GM13976 (cell line): ENCODE data around the gene R3HDM2.

Experiments
- DNase-seq: peaks from one replicate; pipeline ENCODE4 v3.0.0; 2012; ENCODE audit warnings: low spot score
- CTCF ChIP-seq: IDR thresholded peaks from 2 replicates; pipeline ENCODE4 v1.5.1; 2012; ENCODE audit warnings: borderline replicate concordance, mild to moderate bottlenecking; ENCODE audit not compliant: insufficient read depth; ENCODE audit errors: extremely low read depth, missing control alignments, control extremely low read depth
- in situ Hi-C: fragments of 300-500 bp; cut with MboI; formaldehyde crosslinking; loops from one replicate; pipeline ENCODE4 v1.12.0; 2022; ENCODE audit warnings: low sequenced_read_pairs, mixed read lengths, inconsistent platforms; ENCODE audit not compliant: unreplicated experiment

Gene R3HDM2

GRCh38 chr12:57234571-57235016 is 196.2 kb downstream of the R3HDM2 start:
- TF ChIP-seq CTCF, result no peak
- in situ Hi-C loops, result no loop called here
- no peak for DNase-seq

DNA sequence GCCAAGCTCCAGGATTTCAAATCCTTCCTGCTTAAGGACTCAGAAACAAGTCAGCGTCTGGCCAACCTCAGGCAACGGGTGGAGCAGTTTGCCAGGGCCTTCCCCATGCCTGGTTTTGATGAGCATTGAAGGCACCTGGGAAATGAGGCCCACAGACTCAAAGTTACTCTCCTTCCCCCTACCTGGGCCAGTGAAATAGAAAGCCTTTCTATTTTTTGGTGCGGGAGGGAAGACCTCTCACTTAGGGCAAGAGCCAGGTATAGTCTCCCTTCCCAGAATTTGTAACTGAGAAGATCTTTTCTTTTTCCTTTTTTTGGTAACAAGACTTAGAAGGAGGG is 196.6 kb downstream of the R3HDM2 start:
- no peak for TF ChIP-seq CTCF
- no peak for DNase-seq
- in situ Hi-C loops, result no loop called here

DNA sequence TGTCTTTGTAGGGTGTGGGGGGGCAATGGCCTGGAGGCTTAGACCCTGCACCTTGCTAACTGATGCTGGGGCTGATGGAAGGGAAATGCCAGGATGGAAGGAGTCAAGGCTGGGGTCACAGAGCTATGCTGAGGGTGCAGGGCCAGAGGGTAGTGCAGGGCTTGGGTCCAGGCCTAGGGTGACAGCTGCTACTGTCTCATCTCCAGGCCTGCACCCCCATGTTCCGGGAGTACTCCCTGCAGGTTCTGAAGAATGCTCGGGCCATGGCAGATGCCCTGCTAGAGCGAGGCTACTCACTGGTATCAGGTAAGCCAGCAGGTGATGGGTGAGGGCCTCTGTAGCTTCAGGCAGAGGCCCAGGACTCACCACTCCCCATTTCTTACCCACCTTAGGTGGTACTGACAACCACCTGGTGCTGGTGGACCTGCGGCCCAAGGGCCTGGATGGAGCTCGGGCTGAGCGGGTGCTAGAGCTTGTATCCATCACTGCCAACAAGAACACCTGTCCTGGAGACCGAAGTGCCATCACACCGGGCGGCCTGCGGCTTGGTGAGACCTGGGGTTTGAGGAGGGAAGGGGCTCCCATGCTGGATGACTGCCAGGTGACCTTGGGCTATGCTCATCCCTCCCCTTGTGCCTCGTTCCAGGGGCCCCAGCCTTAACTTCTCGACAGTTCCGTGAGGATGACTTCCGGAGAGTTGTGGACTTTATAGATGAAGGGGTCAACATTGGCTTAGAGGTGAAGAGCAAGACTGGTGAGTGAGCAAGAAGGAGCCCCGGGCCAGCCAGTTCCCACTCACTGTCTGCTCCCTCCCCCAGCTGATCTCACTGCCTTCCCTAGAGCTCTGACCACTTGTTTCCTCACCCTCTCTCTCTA is 197.2 kb downstream of the R3HDM2 start:
- no peak for DNase-seq
- in situ Hi-C loops, result no loop called here
- no peak for TF ChIP-seq CTCF

DNA sequence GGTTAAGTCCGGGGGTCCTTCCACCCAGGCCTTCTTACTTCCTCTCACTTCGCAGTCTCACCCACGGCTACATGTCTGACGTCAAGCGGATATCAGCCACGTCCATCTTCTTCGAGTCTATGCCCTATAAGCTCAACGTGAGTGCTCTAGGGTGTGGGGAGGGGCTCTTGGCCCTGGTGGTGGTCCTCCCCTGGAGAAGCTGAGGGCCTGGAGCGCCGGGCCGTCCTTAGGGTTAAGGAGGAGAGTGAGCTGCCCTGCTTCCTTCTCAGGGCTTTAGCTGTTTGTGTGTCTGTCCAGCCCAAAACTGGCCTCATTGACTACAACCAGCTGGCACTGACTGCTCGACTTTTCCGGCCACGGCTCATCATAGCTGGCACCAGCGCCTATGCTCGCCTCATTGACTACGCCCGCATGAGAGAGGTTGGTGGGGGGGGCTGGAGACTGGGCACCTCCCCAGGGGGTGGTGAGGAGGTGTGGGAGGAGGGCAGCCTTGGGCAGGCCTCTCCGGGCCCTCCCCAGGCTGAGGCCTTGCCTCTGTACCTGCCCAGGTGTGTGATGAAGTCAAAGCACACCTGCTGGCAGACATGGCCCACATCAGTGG is 198.6 kb downstream of the R3HDM2 start:
- TF ChIP-seq CTCF, result no peak
- in situ Hi-C loops, result no loop called here
- DNase-seq, result no peak

DNA sequence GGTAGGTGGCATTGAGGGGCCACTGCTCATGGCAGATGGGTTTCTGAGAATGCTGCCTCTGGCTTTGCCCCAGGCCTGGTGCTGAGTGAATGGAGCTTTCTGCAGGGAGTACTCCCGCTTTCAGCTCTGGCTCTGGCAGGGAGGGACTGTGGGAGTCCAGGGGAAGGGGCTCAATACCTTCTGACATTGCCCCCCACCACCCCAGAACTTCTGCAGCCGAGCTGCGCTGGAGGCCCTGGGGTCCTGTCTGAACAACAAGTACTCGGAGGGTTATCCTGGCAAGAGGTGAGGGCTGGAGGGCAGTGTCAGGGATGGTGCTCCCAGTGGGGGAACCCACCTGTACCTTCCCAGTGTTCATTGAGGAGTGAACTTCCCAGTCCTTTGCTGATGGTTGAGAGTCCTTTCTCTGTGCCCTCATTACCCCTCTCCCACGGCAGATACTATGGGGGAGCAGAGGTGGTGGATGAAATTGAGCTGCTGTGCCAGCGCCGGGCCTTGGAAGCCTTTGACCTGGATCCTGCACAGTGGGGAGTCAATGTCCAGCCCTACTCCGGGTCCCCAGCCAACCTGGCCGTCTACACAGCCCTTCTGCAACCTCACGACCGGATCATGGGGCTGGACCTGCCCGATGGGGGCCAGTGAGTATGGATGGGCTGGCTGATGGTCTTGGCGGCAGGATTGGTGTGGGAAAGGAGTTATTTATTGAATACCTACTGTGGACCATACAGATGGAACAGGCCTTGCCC is 199.4 kb downstream of the R3HDM2 start:
- TF ChIP-seq CTCF, result no peak
- no peak for DNase-seq
- in situ Hi-C loops, result no loop called here

GRCh38 chr12:57230381-57231155 is 200.3 kb downstream of the R3HDM2 start:
- no peak for TF ChIP-seq CTCF
- no peak for DNase-seq
- in situ Hi-C loops, result no loop called here
